G401 (cell line): ENCODE results near the gene IGSF3. TPM values are rescaled to one million over a fixed set of nuclear protein-coding genes. Genes with fewer than 3 reads are reported as not detected.
"Not testable (repeated sequence)": the region's sequence is repeated elsewhere in the genome, so short reads cannot be mapped to it uniquely, and the experiment has no call there.

Experiments
- DNase-seq: peaks from one replicate; pipeline ENCODE4 v3.0.0-alpha.2; 2015; ENCODE audit warnings: low spot score
- in situ Hi-C: cut with HindIII; loops from 2 replicates; pipeline ENCODE4 v1.10.0; 2016; ENCODE audit warnings: low sequenced_read_pairs, mixed read lengths
- total RNA-seq: library from RNA; depleted of rRNA; stranded (reverse); fragments of >200 nt; shearing (Covaris generic); gene quantifications from 2 replicates; pipeline ENCODE4 v1.2.3, GENCODE V29; 2014

The IGSF3 gene
- total RNA-seq, 1 experiment from 2014 or later: 7.2 TPM

GRCh38 chr1:116667078-116667574, 407 bp downstream of the IGSF3 start:
- no peak for DNase-seq
- in situ Hi-C loops: no loop called here

- in situ Hi-C loops: no loop called here
- DNase-seq: no peak
These were observed 1.1 kb downstream of the IGSF3 start for GRCh38 chr1:116666187-116667077.

GRCh38 chr1:116664978-116665371, 2.6 kb downstream of the IGSF3 start:
- in situ Hi-C loops: no loop called here

GRCh38 chr1:116664366-116664977, 3.1 kb downstream of the IGSF3 start:
- no peak for DNase-seq
- in situ Hi-C loops: no loop called here

More at GRCh38 chr1:116664978-116665371, 2.6 kb downstream of the IGSF3 start:
- no peak for DNase-seq

- in situ Hi-C loops: no loop called here
These were observed 3.7 kb downstream of the IGSF3 start for GRCh38 chr1:116663821-116664220.

GRCh38 chr1:116661633-116662032, 5.9 kb downstream of the IGSF3 start:
- DNase-seq: no peak
- in situ Hi-C loops: no loop called here

More at GRCh38 chr1:116663821-116664220, 3.7 kb downstream of the IGSF3 start:
- no peak for DNase-seq

GRCh38 chr1:116658645-116659044, 8.9 kb downstream of the IGSF3 start:
- DNase-seq, in situ Hi-C loops: not testable (repeated sequence)

GRCh38 chr1:116657836-116658235, 9.7 kb downstream of the IGSF3 start:
- DNase-seq, in situ Hi-C loops: not testable (repeated sequence)

- no peak for DNase-seq
- in situ Hi-C loops: no loop called here
These were observed 13.2 kb downstream of the IGSF3 start for GRCh38 chr1:116654351-116654750.

GRCh38 chr1:116652598-116652997, 14.9 kb downstream of the IGSF3 start:
- DNase-seq, in situ Hi-C loops: not testable (repeated sequence)

- in situ Hi-C loops, DNase-seq: not testable (repeated sequence)
These were observed 16.8 kb downstream of the IGSF3 start for GRCh38 chr1:116650781-116651180.

- in situ Hi-C loops, DNase-seq: not testable (repeated sequence)
These were observed 18.5 kb downstream of the IGSF3 start for GRCh38 chr1:116649041-116649440.

- DNase-seq, in situ Hi-C loops: not testable (repeated sequence)
These were observed 19.2 kb downstream of the IGSF3 start for GRCh38 chr1:116648325-116648724.

GRCh38 chr1:116647186-116647585, 20.3 kb downstream of the IGSF3 start:
- in situ Hi-C loops, DNase-seq: not testable (repeated sequence)

GRCh38 chr1:116646673-116647170, 20.8 kb downstream of the IGSF3 start:
- DNase-seq: not testable (repeated sequence)

GRCh38 chr1:116645802-116646672, 21.5 kb downstream of the IGSF3 start:
- in situ Hi-C loops: not testable (repeated sequence)

More at GRCh38 chr1:116646673-116647170, 20.8 kb downstream of the IGSF3 start:
- in situ Hi-C loops: not testable (repeated sequence)

GRCh38 chr1:116644993-116645392, 22.5 kb downstream of the IGSF3 start:
- in situ Hi-C loops: not testable (repeated sequence)

More at GRCh38 chr1:116645802-116646672, 21.5 kb downstream of the IGSF3 start:
- not testable (repeated sequence) for DNase-seq

GRCh38 chr1:116644096-116644495, 23.4 kb downstream of the IGSF3 start:
- in situ Hi-C loops, DNase-seq: not testable (repeated sequence)

More at GRCh38 chr1:116644993-116645392, 22.5 kb downstream of the IGSF3 start:
- DNase-seq: not testable (repeated sequence)
